ENCODE measurements around the gene AGRN. TPM values are rescaled to one million over a fixed set of nuclear protein-coding genes. Genes with fewer than 3 reads are reported as not detected.

The AGRN gene
- total RNA-seq, 1 experiment from 2014 or later, result 184 TPM

GRCh38 chr1:1080122-1080757 lies 60.3 kb downstream of the AGRN start (continued):
- peak; percentile 98 for TF ChIP-seq USF1 (CRISPR knock-in tag; IDR thresholded peaks at IDR 0.05)
- TF ChIP-seq ZNF121 (CRISPR knock-in tag; IDR thresholded peaks at IDR 0.05), result peak; percentile 92
- TF ChIP-seq TEAD1 (CRISPR knock-in tag; IDR thresholded peaks at IDR 0.05), result no peak
- TF ChIP-seq JUN (CRISPR knock-in tag; IDR thresholded peaks at IDR 0.05), result no peak

- Mint-ChIP-seq H3K36me3 (no peaks in the 10 kb centered on the region), H3K27ac (no peak overlapping the region), H3K27me3 (ENCODE audit: low read depth) (no peaks in the 10 kb centered on the region), H3K4me3 (peak overlapping the region; percentile 22; the same call in 1 of the 2 replicates), H3K4me1 (no peaks in the 10 kb centered on the region), H3K9me3 (no peaks in the 10 kb centered on the region)
- peak; percentile 27 for DNase-seq (ENCODE audit: low spot score)
- ChIA-PET POLR2A (no interaction called here), CTCF (no interaction called here)
- no peak for TF ChIP-seq ATF2 (CRISPR knock-in tag; IDR thresholded peaks at IDR 0.05; ENCODE audit: borderline replicate concordance, low read depth)
- no peak for TF ChIP-seq E2F5 (CRISPR knock-in tag; IDR thresholded peaks at IDR 0.05)
- TF ChIP-seq PRRX2 (CRISPR knock-in tag; IDR thresholded peaks at IDR 0.05), result no peak
- no peak for TF ChIP-seq ZNF317 (CRISPR knock-in tag; IDR thresholded peaks at IDR 0.05; ENCODE audit: borderline replicate concordance, low read depth)
- TF ChIP-seq SP1 (CRISPR knock-in tag; conservative IDR thresholded peaks at IDR 0.05), result no peak
- TF ChIP-seq NR1H2 (CRISPR knock-in tag; IDR thresholded peaks at IDR 0.05), result no peak
- TF ChIP-seq GTF2I (CRISPR knock-in tag; conservative IDR thresholded peaks at IDR 0.05), result no peak
- TF ChIP-seq ZNF532 (CRISPR knock-in tag; IDR thresholded peaks at IDR 0.05; ENCODE audit: borderline replicate concordance), result no peak
- TF ChIP-seq ATF1 (CRISPR knock-in tag; IDR thresholded peaks at IDR 0.05), result no peak
- TF ChIP-seq GABPB1 (CRISPR knock-in tag; IDR thresholded peaks at IDR 0.05), result no peak
- no peak for TF ChIP-seq CREM (CRISPR knock-in tag; IDR thresholded peaks at IDR 0.05)
- no peak for TF ChIP-seq ZNF263 (CRISPR knock-in tag; IDR thresholded peaks at IDR 0.05; ENCODE audit: low read depth)
- TF ChIP-seq SOX15 (CRISPR knock-in tag; IDR thresholded peaks at IDR 0.05), result no peak
- TF ChIP-seq JUN (CRISPR knock-in tag; IDR thresholded peaks at IDR 0.05), result no peak
- no peak for TF ChIP-seq FOXP1 (CRISPR knock-in tag; IDR thresholded peaks at IDR 0.05; ENCODE audit: borderline replicate concordance)
- no peak for TF ChIP-seq KAT7 (CRISPR knock-in tag; IDR thresholded peaks at IDR 0.05; ENCODE audit: borderline replicate concordance)
- no peak for TF ChIP-seq CBFB (CRISPR knock-in tag; IDR thresholded peaks at IDR 0.05; ENCODE audit: low read depth)
- ATAC-seq, result no peak
Observed at GRCh38 chr1:1080951-1081310, 61.0 kb downstream of the AGRN start.

All from WTC11 (cell line).